A673 (cell line): ENCODE data around the gene BPTF.

Source experiments
- EZH2 ChIP-seq: fragments of 200-600 bp; sonication (generic); IDR thresholded peaks from 2 replicates; pipeline ENCODE4 v1.6.1; 2017; ENCODE audit warnings: borderline replicate concordance, low read depth, mild to moderate bottlenecking, mixed read lengths, antibody characterized with exemption, low read length; ENCODE audit not compliant: poor library complexity, severe bottlenecking
- TF ChIP-seq, protein P1 (sequence below): fragments of 300-800, 200-600 bp; sonication (generic); conservative IDR thresholded peaks from 2 replicates; pipeline ENCODE4 v1.5.1; 2017; ENCODE audit warnings: low read depth, mild to moderate bottlenecking, antibody characterized with exemption, low read length, moderate library complexity, mixed read lengths

DNA sequence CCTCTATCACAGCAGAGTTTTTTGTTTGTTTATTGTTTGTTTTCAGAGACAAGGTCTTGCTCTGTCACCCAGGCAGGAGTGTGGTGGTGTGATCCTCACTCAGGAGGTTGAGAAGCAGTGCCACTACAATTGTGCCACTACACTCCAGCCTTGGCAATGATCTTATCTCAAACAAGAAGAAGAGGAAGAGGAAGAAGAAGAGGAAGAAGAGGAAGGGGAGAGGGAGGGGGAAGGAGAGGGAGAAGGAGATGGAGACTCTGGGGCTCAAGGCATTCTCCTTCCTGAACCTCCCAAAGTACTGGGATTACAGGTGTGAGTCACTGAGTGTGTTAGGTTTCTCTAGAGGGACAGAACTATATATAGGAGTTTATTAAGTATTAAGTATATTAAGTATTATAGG is 188.1 kb downstream of the BPTF start:
- TF ChIP-seq, protein P1, sequence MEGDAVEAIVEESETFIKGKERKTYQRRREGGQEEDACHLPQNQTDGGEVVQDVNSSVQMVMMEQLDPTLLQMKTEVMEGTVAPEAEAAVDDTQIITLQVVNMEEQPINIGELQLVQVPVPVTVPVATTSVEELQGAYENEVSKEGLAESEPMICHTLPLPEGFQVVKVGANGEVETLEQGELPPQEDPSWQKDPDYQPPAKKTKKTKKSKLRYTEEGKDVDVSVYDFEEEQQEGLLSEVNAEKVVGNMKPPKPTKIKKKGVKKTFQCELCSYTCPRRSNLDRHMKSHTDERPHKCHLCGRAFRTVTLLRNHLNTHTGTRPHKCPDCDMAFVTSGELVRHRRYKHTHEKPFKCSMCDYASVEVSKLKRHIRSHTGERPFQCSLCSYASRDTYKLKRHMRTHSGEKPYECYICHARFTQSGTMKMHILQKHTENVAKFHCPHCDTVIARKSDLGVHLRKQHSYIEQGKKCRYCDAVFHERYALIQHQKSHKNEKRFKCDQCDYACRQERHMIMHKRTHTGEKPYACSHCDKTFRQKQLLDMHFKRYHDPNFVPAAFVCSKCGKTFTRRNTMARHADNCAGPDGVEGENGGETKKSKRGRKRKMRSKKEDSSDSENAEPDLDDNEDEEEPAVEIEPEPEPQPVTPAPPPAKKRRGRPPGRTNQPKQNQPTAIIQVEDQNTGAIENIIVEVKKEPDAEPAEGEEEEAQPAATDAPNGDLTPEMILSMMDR: no peak
- TF ChIP-seq EZH2: no peak
